NCI-H2107 treated with DMSO at 0.1 percent for 48 hours (cell line): ENCODE results near the gene RAC3.

Experiments used
- DNase-seq: peaks from one replicate; lab custom pipeline; 2025; ENCODE audit not compliant: unreplicated experiment; lab: John Stamatoyannopoulos, UW

Gene RAC3

DNA sequence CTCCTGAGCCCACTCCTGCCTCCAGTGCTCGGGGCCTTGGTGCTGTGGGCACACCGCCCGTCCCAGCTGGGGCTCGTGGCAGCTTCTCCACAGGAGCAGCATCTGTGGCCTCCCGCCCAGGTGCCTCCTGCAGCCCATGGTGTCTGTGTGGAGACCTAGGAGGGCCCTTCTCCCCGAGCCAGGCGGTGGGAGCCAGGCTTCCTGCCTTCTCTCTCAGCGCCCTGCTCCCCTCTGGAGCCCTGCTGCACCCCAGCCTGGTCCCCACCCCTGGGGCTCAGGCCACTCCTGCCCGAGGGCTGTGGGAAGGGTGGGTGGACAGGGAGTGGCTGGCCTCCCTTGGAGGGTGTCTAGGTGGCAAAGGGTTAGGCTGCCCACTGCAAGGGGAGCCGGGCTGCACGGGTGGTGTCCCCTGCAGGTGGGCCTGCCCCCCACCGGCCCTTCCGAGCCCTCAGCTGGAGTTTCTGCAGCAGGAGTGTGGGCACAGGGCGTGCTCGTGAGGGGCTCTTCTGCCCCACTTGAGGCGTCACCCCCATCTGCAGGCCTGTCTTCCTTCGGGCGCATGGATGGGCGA lies 19.8 kb upstream of the RAC3 start:
- DNase-seq: no peak

DNA sequence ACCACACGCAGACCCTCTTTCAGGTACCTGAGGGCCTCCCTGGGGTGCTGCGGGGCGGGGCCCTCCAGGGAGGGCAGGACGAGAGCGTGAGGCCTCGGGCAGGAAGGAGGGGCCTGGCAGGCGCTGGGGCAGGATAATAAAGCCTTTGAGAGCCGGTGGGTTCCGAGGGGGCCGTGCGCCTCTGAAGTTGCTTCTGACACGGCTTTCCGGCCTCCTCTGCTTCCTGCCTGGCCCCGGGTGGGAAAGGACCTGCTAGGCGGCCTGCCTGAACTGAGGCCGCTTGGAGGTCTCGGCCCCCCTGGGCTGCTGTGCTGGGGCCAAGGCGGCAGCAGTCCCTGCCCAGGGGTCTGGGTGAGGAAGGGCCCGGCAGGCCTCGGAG lies 19.2 kb upstream of the RAC3 start:
- no peak for DNase-seq

DNA sequence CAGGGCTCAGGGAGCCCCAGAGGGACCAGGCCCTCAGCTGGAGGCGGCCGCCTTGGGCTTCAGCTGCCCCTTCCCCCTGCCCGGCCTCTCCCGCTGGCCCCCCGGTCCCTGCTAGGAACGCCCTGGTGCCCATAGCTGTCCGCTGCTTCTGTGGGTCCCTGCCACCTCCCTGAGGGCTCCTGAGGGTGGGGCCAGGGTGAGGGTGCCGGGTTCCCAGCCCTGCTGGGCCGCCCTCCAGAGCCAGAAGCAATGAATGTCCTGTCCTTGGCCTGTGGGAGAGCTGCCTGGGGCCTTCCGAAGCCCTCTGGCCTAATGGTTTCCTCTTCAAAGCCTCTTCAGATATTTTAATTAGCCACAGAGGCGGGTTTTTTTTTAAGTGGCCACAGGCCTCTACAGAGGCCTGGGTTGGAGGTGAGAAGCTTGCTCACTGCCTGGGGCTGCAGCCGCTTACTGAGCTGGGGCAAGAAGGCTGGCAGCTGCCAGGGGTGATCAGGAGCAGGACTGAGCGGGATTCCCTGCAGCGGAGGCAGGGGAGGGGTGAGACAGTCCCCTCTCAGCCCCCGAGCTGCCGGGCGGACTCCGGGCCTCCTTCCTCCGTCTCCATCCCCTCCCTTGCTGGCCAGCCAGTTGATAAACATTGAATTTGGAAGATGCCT lies 18.7 kb upstream of the RAC3 start:
- DNase-seq: peak; percentile 52

DNA sequence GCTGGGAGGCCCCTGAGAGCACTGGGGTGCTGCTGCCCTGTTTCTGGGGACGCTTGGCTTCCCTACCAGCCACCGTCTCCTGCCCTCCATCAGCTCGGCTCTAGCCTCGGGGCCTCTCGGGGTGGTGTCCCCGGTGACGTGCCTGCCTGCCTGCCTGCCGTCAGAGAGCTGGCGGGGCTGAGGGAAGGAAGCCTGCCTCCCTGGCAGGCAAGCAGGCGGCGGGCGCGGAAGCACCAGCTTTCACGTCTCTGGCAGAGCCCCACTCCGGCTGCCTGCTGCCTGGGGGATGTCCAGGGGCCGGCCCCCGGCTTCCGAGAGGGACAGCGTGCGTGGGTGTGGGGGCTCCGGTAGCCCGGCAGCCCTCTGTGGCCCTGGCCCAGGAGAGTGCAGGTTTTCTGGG lies 18.1 kb upstream of the RAC3 start:
- no peak for DNase-seq

DNA sequence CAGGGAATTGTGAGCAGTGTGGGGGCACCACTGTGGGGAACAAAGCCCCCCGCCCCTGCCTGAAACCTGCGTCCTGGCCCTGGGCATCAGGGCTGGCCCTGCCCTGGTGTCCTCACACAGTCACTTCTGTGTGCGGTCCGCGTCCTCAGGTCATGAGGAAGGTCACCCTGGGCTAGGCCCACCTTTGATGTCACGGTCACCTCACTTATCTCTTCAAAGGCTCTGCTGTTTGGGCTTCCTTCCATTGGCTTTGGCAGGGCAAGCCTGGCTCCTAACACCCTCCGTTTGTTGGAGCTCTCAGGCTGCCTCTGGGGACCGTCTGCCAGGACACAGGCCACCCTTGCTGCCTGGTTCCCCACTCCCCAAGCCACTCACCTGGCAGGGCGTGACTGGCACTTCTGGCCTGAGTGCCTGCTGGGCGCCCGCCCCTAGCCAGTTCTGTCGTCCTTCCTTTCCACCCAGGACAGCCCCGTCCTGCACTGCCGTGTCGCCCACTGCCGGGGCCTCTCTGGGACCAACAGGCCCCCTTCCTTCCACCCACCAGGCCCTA lies 17.6 kb upstream of the RAC3 start:
- DNase-seq: no peak

DNA sequence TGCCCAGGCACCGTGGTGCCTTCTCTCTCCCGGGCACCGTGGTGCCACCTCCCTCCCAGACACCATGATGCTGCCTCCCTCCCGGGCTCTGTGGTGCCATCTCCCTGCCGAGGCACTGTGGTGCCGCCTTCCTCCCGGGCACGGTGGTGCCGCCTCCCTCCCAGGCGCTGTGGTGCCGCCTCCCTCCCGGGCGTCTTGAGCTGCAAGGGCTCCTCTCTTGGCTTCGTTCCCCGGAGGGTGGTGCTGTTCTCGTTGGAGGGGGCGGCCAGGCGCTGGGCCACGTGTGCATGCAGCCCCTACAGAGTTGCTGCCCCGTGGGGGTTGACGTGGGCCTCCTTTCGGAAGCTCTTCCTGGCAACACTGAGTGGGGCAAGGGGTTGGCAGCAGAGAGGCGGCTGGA lies 17.0 kb upstream of the RAC3 start:
- no peak for DNase-seq

DNA sequence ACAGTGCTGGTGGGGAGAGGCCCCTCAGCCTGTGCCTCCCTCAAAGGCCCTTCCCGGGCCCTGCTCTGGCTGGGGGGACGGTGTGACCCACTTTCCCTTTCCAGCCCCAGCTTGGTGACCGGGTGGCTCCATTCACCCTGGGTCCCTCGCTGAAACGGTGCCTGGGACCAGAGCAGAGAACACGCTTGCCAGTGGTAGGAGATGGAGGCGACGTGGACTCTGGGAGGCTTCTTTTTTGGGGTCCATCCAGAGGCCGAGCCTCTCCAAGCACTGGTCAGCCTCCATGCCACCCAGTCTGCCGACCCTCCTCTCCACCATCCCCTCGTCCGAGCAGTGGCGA lies 16.5 kb upstream of the RAC3 start:
- no peak for DNase-seq

DNA sequence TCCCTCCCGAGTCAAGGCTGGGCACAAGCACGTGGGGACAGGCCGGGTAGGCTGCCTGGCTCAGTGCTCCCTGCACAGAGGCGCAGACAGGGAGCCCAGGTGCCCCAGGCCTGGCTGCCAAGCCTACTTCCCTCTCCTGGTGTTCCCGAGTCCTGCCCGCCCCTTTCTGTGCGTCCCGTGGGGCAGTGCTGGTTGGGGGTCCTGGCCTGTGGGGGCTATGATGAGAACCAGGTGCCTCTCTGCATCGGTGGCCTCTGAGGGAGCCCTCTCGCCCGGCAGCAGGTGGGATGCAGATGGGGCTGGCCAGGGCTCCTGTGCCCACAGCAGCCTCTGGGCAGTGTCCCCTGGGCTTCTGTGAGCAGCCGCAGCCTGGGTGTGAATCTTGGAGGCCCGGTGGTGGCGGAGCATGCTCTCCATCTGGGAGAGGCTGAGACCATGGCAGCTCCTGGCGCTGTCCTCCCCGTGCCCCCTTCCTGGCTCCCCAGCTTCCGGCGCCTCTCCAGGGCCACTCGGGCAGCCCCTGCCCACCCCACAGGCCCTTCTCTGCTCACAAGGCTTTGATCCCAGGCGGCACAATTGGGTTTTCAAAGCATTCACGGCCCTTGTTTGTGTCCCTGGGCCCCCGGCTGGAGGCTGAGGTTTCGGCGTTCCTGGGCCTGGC lies 16.0 kb upstream of the RAC3 start:
- DNase-seq: no peak

DNA sequence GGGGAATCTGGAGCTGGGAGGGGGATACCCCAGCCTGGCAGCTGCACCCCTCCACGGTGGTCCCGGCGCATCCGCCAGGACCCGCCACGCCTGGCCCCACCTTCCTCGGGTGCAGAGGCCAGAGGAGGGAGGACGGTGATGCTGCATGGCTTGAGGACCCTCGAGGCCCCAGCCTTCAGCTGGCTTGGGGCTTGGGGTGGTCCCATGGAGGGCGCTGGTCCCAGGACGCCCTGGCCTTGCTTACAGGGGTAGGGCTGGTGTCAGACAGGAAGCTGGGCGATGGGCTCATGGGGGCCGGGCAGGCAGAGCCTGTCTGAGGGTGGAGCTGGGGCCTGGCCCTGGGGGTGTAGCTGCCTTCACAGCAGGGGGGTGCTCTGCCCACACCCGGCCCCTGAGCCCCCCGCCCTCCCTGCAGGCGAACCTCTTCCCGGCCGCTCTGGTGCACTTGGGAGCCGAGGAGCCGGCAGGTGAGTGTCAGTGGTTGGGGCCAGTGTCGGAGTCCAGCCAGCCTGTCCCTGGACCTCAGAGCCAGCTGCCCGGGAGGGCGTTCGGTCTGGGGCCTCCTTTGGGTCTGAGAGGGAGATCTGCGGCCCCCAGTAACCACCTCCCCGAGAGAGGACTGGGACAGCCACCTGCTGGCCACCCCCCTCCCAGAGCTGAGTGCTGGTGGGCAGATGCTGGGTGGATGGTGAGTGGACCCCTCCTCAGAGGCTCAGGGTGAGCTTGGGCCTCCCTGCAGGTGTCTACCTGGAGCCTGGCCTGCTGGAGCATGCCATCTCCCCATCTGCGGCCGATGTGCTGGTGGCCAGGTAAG lies 15.2 kb upstream of the RAC3 start:
- no peak for DNase-seq

DNA sequence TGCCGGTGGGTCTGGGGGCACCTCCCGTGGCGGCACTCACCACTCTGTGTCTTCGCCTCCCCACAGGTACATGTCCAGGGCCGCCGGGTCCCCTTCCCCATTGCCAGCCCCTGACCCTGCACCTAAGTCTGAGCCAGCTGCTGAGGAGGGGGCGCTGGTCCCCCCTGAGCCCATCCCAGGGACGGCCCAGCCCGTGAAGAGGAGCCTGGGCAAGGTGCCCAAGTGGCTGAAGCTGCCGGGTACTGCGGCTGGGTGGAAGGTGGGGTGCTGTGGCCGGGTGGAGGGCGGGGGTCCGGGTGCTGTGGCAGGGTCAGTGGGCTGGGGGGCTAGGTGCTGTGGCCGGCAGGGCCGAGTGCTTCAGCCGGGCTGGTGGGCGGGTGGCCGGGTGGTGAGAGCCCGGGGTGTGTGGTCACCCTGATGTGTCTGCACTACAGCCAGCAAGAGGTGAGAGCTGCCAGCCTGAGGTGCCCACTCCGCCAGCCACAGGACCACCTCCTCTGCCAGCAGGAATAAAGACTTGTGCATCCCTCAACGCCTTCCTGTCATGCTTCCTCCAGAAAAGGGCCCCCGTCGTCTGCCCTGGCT lies 14.5 kb upstream of the RAC3 start:
- DNase-seq: no peak

DNA sequence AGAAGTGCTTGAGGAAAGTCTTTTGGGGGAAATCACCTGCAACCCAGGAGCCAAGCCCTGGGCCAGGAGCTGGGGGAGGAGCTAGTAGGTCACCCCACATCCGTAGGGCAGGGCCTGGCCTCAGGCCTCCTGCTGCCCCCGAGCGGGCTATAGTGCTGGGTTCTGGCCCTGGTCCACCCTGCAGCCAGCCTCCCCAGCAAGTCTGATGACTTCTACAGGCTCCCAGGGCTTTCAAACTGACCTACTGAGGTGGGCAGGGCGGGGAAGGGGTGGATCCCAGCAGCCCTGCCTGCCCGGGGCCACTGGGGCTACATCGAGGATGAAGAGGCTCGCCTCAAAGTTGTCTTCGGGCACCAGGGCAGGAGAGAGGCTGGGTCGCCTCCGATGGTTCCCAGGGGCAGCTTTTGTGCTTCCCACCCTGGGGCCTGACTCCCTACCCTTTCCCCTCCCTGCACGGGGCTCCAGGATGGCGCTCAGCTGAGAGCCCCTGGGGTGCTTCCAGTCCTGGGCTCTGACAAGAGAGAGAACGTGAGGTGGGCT lies 13.8 kb upstream of the RAC3 start:
- no peak for DNase-seq

DNA sequence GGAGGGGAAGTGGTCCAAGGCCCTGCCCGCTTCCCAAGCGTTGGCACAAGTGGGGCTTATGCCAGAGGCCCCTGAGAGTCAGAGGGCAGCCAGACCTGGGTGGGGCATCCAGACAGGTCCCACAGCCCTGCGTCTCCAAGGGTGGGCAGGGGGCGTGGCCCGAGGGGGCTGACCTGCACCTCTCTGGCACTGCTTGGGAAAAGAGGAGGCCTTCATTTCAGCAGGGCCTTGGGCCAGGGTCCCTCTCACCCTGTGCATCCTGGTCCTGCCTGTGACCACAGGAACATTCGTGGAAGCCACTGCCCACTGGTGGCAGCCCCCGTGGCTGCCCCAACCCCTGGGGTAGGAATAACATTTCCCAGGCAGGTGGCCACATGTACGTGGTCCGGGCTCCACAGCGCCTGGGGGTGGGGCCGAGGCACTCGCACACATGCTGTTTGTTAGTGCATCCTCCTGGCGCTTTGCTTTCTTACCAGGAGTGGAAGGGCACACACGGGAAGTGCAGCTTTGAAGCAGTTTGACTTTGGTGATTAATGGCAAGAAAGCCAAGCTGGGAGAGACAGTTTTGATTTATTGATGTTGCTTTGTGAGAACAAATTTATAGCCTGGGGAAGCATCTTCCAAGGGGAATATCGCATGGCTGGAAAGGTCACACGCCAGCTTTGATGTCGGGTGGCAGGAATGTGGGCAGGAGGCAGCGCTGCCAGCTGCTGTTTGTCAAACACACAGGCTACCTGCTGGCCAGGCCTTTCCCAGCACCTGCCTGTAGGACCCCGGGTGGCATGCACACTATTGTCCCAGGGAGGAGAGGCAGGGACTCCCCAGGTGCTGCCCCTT lies 13.1 kb upstream of the RAC3 start:
- DNase-seq: no peak

DNA sequence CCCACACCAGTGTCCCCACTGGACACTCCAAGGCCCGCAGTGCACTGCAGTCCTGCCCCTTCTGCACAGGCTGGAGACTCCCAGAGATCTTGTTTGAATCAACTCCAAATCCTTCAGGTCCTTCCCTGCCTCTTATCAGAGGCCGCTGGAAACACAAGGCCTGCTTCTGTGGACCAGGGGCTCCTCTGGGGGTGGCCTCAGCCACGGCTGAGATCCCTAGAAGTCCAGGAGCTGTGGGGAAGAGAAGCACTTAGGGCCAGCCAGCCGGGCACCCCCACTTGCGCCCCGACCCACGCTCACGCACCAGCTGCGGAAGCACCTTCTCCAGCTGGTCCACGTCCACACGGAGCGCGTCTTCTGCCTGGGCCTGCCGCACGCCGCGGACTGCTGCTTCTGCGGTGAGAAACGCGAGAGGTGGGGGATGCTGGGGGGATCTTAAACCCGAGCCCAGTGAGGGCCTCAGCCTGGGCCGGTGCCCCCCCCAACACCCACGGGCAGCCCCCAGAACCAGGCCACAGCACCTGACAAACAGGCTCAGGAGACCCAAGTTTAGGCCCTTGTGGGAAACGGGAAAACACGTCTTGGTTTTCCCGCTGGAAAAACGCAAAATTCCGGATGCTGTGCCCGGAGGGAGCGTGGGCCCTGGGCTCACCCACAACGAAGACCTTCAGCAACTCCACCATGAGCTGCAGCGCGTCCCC lies 12.3 kb upstream of the RAC3 start:
- DNase-seq: no peak

DNA sequence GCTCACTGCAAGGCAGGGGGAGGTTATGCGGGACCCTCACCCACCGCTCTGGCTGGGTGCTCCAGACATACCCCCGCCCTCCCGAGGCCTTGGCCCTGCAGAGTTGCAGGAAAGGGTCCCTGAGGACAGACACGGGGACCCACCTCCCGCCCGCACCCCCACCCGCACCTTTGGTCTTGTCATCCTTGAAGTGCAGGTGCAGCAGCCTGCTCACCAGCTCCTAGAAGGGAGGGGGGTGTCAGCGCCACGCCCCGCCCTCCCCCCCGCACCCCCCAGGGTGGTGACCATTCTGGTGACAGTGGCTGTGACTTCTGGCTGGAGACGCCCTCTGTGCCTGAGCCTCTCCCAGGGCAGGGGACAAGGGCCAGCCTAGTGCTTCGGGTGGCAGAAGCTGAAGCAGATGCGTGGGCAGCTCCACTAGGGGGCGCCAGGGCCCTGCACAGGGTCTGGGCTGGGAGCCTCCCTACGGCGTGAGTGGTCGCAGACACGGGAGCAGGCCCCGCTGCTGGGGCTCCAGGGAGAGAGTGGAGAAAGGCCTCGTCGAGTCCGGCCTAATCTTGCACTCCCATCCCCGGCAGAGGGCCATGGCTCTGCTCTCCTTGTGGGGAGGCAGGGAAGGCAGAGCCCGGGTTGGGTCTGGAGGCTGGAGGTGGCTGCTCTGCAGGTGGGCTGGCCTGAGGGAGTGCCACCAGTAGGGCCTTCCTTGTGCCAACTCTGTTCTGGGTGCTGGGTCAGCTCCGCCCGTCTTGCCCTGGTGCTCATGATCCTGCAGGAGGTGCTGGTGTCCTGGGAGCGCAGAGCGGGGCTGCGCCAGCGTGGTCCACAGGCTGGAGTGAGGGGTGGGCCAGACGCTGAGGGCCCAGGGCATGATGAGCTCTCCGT lies 11.5 kb upstream of the RAC3 start:
- DNase-seq: no peak

DNA sequence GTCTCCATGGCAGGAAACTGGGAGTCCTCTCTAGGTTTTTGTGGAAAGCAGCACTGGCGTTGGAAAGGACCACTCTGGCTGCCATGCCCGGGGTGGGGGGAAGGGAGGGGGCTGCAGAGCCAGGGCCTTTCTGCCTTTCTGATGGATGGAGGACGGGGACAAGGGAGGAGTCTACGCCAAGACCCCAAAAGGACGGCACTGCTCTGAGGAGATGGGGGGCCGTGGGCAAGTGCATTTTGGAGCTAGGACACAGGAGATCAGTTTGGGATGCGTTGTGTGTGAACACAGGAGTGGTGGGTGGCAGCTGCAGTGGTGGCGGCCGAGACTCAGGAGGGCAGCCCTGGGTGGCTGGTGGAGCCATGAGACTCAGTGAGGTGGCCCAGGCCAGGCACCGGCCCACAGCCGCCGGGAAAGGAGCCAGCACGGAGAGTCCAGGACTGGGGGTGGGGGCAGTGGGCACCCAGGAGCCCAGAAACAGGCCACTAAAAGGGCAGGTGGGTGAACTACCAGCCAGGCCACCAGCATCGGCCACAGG lies 10.8 kb upstream of the RAC3 start:
- no peak for DNase-seq

DNA sequence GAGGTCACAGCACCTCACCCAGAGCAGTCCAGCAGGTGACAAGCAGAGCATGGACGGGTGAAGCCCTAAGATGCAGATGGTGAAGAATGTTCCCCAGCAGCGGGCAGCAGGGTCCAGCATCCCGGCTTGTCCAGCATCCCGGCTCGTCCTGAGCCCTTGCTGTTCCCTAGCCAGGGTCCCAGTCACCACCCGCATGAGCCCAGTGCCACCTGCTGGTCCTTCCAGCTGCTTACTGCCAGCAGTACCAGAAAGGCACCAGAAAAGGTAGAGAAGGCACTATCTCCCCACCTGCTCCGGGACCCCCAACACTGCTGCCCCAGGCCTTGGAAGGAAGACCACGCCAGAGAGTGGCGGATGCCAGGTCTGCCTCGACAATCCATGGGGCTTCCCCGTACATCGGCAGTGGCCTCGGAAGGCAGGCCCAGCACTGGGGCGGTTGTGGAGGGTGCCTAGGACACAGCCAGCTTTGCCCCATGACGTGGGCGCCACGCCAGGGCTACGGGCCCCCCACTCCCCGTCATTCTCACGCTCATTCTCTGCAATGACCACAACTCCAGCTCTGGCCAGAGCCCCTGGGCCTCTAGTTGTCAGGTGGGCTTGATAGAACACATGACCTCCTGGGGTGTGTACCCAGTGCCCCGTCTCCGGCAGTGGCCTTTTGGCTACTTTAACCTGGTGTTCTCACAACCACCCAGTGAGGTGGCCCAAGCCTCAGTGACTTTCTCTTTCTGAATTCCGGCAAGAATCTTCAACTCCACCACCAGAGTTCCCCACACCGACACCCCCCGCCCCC lies 10.2 kb upstream of the RAC3 start:
- DNase-seq: peak; percentile 32

DNA sequence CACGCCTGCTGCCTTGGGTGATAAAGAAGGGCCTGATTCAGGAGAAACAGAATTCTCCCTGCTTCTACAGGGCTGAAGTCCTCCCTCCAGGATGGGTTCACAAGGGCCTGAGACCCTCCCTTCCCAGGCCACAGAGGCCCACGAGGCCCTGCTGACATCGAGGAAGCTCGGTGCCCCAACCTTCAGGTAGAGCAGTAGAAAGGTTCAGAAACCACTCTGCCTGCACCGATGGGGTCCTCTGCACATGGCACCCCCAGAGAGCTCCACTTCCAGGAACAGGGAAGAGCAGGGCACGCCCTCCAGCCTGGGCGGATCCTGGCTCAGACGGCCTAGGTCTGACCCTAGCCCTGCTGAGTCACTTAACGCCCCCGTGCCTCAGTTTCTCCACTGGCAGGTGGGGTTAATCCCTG lies 9.6 kb upstream of the RAC3 start:
- DNase-seq: no peak
